ENCODE measurements around the gene GIMAP6. TPM values are rescaled to one million over a fixed set of nuclear protein-coding genes. Genes with fewer than 3 reads are reported as not detected.

Gene GIMAP6
- total and polyA plus RNA-seq, 2 of the 4 experiments (the other 2 are of a cell fraction) = not detected

DNA sequence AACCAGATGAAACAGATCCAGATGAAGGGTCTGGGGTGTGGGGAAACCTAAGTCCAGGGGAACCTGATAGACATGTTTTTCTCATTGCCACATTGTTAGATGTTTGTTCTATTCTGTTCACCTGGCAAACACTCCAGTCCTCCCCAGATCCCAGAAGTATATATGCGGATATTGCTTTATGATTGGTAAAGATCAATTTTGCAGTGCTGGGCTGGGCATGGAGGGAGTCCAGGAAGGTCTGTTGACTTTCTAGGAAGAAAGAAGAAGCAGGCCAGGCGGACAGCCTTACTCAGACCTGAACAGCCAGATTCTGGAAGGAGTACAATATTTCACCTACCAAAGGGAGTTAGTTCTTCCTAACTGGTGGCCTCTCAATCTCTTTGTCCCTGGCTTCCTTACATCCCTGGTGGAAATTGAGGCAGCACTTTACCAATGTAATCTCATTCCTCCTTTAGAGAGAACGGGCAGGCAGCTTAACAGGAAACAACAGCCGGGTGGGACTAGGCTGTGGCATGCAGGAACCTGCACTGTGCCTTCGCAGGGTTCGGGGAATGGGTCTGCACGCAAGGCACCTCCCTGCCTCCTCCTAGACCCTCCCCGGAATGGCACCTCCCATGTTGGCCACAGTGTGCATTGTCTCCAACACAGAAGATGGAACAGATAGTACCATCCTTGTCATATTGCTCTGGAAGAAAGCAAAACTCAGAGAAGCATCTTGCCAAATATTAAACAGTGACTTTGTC, 930 bp downstream of the GIMAP6 start:
- intact Hi-C loops (cut with micrococcal nuclease) = no loop called here
- Histone ChIP-seq H2AK5ac (ENCODE audit: low read depth, low read length) (no peak overlapping the region), H2AFZ (replicated peaks; ENCODE audit: low read length, poor library complexity) (no peak overlapping the region), H4K91ac (ENCODE audit: insufficient read depth, low read depth, low read length) (no peak overlapping the region), H4K20me1 (ENCODE audit: insufficient read depth, low read length) (no peaks in the 10 kb centered on the region), H4K5ac (ENCODE audit: low read depth, low read length) (no peak overlapping the region), H3K9me1 (ENCODE audit: insufficient read depth, low read length) (no peaks in the 10 kb centered on the region), H3K14ac (replicated peaks; ENCODE audit: low read depth, low read length) (no peak overlapping the region), H3K56ac (ENCODE audit: extremely low read depth, insufficient read depth, low read length) (no peak overlapping the region), H3K79me1 (ENCODE audit: low read depth in 1 of 2, low read length in 2 of 2) (no peaks in the 10 kb centered on the region), H3K27ac (ENCODE audit: insufficient read depth, low read length) (no peak overlapping the region), H2BK15ac (ENCODE audit: low read depth, low read length) (no peak overlapping the region), H3K9ac (ENCODE audit: low read depth, low read length) (no peak overlapping the region), H2BK120ac (ENCODE audit: low read depth, low read length) (no peak overlapping the region), H3K4ac (ENCODE audit: low read depth, low read length) (no peak overlapping the region), H3K9me3 (ENCODE audit: control insufficient read depth, insufficient read depth, low read length) (peaks cover 39% of the 10 kb centered on the region), H3K27me3 (ENCODE audit: control insufficient read depth, insufficient read depth, low read length) (no peaks in the 10 kb centered on the region), H3K4me2 (ENCODE audit: low read depth, low read length) (no peak overlapping the region), H3K23ac (ENCODE audit: low read depth, low read length) (no peak overlapping the region), H2BK5ac (ENCODE audit: low read depth, low read length, poor library complexity, severe bottlenecking) (no peak overlapping the region), H3K4me3 (ENCODE audit: insufficient read depth, low read depth, low read length) (no peak overlapping the region), H4K8ac (ENCODE audit: low read depth in 2 of 2, low read length in 2 of 2) (no peak overlapping the region), H3K18ac (ENCODE audit: low read depth, low read length) (no peak overlapping the region), H2BK20ac (ENCODE audit: low read depth, low read length) (no peak overlapping the region), H3K36me3 (ENCODE audit: control insufficient read depth, insufficient read depth, low read length) (no peaks in the 10 kb centered on the region), H2AK9ac (replicated peaks; ENCODE audit: low read depth, low read length, poor library complexity) (no peak overlapping the region), H3K4me1 (ENCODE audit: control insufficient read depth, insufficient read depth, low read length) (no peaks in the 10 kb centered on the region)
- in situ Hi-C loops (cut with MboI; ENCODE audit: low sequenced_read_pairs) = no loop called here
- TF ChIP-seq, protein P1, sequence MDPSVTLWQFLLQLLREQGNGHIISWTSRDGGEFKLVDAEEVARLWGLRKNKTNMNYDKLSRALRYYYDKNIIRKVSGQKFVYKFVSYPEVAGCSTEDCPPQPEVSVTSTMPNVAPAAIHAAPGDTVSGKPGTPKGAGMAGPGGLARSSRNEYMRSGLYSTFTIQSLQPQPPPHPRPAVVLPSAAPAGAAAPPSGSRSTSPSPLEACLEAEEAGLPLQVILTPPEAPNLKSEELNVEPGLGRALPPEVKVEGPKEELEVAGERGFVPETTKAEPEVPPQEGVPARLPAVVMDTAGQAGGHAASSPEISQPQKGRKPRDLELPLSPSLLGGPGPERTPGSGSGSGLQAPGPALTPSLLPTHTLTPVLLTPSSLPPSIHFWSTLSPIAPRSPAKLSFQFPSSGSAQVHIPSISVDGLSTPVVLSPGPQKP (IDR thresholded peaks at IDR 0.05; ENCODE audit: borderline replicate concordance, low read depth, low read length) = no peak
- TF ChIP-seq MAFK (IDR thresholded peaks at IDR 0.05; ENCODE audit: low read depth, low read length) (no peak), CEBPB (IDR thresholded peaks at IDR 0.05; ENCODE audit: low read depth, low read length) (no peak), SMC3 (IDR thresholded peaks at IDR 0.05; ENCODE audit: low read depth, low read length) (no peak), FOS (IDR thresholded peaks at IDR 0.05; ENCODE audit: low read depth, low read length) (no peak)
- TF ChIP-seq, protein P2, sequence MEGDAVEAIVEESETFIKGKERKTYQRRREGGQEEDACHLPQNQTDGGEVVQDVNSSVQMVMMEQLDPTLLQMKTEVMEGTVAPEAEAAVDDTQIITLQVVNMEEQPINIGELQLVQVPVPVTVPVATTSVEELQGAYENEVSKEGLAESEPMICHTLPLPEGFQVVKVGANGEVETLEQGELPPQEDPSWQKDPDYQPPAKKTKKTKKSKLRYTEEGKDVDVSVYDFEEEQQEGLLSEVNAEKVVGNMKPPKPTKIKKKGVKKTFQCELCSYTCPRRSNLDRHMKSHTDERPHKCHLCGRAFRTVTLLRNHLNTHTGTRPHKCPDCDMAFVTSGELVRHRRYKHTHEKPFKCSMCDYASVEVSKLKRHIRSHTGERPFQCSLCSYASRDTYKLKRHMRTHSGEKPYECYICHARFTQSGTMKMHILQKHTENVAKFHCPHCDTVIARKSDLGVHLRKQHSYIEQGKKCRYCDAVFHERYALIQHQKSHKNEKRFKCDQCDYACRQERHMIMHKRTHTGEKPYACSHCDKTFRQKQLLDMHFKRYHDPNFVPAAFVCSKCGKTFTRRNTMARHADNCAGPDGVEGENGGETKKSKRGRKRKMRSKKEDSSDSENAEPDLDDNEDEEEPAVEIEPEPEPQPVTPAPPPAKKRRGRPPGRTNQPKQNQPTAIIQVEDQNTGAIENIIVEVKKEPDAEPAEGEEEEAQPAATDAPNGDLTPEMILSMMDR (conservative IDR thresholded peaks at IDR 0.05; ENCODE audit: low read depth, low read length) = no peak
- CTCF ChIA-PET = no interaction called here
- DNase-seq (no peak), ATAC-seq (ENCODE audit: low read depth) (no peak)
- WGBS, 2 experiments (ENCODE audit: extremely low coverage in 2 of 2, insufficient read length in 1 of 2) = 36% methylated on average over 6 of the region's 8 CpGs; no CpG with 5 or more reads in 1 of the 2 experiments
- dilution Hi-C loops (cut with HindIII; ENCODE audit: low sequenced_read_pairs, unreplicated experiment) = no loop called here
- no TSS peak for BruUV-seq (replicated peaks)
- POLR2A ChIA-PET (ENCODE audit: unreplicated experiment) = no interaction called here
